Measurements from ENCODE around the gene FBXO42.
"Not testable (repeated sequence)": the region's sequence is repeated elsewhere in the genome, so short reads cannot be mapped to it uniquely, and the experiment has no call there.

The FBXO42 gene

DNA sequence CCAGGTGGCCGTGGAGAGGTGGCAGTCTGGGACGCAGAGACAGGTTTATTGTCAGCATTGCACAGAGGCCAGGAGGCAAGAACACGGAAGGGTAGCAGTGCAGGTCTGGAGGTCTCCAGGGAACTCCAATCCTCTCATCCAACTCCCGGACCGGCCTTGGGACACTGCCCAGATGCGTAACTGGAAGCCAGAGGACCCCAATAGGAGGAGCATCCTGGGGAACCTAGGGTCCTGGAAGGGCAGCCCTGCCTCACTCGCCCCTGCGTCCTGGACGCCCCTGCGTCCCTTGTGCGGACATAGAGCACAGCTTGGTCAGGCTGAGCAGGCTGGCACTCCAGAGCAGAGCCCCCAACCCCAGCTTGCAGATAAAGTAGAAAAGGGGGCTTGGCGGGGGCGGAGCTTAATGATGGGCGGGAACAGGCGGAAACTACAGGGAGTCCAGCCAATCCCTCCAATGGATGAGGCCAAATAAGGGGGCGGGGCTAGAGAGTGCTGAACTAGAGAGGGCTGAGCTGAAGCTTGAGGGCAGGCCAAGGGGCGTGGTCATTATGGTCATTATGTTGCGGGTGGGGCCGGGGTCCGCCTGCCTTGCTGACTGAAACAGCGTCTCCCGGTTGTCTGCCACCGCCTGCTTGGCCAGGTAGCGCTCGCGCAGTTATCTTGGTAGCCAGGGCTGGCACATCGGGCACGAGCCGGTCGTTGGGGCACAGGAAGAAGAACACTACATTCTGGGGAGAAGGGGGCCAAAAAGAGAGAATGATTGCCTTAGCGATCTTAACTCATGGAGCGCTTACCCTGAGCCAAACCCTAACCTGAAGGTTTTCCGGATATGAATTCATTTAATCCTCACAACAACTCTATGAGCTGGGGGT is 136.2 kb downstream of the FBXO42 start:
- peak; percentile 63 to 68 for DNase-seq

DNA sequence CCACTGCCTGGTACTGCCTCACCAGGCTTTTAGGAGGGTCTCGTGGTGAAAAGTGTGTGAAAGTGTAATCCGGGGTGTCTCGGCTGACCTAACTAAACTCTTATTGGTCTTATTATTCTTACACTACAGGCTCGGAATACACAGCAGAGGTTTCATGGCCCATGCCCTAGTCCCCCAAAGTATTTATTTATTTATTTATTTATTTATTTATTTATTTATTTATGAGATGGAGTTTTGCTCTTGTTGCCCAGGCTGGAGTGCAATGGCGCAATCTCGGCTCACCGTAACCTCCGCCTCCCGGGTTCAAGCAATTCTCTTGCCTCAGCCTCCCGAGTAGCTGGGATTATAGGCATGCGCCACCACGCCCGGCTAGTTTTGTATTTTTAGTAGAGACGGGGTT is 137.0 kb downstream of the FBXO42 start:
- not testable (repeated sequence) for DNase-seq

DNA sequence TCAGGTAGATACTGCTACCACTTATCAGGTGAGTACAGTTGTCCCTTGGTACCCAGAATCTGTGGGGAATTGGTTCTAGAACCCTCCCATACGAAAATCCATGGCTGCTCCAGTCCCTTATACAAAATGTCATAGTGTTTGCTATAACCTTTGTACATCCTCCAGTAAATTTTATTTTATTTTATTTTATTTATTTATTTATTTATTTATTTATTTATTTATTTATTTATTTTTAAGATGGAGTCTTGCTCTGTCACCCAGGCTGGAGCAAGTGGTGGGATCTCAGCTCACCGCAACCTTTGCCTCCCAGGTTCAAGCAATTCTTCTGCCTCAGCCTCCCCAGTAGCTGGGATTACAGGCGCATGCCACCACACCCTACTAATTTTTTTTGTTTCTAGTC is 138.7 kb downstream of the FBXO42 start:
- DNase-seq = not testable (repeated sequence)

DNA sequence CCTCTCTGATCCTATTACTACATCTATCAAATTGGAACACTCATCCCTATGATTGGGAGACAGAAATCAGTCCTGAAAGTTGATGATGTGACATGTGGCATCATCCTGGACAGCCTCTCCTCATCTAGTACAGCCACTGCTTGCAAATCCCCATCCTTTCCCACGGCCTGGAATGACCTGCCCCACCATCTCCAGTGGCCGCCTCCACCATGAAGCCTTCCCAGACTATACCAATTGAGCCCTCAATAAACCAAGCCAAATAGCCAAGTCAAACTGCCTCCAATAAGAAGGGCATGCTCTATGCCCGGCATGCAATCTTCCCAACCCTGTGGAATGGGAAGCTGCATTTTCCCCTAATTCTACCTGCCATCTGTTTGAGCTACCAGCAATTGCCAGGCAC is 139.3 kb downstream of the FBXO42 start:
- DNase-seq = no peak

DNA sequence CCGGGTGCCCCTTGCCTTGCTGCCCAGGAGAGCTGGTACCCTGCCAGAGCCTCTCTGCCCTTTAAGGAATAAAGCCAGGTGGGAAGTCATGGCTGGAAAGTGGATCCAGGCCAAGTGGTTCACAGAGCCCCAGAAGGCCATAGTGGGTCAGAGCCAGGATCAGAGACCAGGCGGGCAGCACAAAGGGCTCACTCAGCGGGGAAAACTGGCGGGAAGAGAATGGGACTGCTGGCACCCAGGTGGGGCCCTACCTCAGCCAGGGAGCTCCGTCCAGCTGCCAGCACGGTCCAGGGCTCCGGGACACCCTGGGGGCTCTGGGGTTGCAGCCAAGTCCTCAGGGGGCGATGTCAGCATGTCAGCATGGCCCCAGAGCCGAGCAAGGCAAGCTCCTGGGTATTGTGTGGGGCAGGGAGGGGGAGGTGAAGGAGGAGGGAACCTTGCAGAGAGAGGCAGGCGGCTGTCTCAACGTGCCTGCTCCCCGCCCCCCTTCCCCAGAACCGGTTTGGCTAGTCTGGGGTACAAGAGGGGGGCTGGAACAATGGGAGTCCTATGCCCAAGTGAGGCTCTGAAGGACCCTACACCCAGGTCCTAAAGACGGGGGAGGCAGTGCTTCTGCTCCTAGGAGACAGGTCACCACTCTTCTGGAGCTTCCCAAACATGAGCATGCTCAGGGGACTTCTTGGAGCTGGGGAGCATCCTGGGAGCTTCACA is 139.9 kb downstream of the FBXO42 start, which contains the start of gene ARHGEF19:
Gene ARHGEF19, minus strand, starts transcription at position 402 of the 711 bp plus-strand sequence. CDS start 3,598 bp downstream, outside the sequence.
- peak; percentile 75 to 84 for DNase-seq

DNA sequence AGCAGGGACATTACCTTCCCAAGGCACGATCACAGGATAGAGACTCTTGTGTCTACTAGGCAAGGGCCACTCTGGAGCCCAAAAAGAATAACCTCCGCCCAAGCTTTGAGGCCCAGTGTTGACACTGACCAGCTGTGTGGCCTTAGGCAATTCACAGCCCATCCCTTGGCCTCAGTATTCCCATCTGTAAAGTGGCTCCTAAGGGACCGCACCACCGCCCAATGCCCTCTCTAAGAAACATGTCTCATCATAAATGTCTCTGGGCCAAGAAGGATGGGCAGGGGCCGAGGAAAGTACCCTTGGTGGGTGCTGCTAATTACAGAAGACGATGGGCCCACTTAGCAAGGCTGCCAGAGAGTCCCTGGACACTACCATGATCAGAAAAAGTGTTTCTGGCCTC is 140.5 kb downstream of the FBXO42 start:
- no peak for DNase-seq

DNA sequence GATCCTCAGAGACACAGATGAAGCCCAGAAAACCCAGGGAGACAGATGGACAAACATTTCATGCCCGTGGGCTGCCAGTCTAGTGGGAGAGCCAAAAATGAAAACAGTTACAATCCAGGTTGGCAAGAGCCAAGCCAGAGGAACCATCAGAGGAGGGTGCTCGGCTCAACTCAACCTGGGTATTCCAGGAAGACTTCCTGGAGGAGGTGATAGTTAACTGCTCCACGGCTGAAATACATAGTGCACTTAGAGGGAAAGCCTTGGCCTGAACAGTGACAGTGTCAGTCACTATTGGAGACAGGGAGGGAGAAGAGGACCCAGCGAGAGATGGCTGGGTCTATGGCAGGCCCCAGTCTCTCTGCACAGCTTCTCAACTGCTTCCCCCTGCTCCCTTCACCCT is 141.7 kb downstream of the FBXO42 start:
- no peak for DNase-seq

DNA sequence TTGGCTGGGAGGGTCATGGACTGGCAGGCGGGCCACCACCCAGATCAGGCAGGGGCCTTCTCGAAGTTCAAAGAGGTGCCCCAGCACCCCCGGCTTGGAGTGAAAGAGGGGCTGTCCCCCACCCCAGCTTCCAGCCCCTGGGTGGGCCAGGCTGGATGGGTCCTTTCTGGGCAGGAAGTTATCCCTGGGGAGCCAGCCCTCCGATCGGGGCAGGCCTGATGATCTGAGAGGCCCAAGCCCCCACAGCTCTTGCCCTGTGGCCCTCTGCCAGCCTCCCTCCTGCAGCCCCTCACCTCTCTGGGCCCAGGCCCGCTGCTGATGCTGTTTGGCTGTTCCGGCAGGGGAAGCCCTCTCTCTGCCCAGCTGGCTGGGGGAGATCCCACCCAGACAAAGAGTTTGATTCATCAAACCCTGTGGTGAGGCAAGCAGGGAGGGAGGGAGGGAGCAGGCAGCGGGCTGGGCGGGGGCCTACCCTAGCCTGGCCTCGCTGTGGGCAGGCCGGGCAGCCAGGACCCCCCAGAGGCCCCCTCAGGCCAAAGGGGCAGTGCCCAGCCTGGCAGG is 142.4 kb downstream of the FBXO42 start:
- DNase-seq = no peak

DNA sequence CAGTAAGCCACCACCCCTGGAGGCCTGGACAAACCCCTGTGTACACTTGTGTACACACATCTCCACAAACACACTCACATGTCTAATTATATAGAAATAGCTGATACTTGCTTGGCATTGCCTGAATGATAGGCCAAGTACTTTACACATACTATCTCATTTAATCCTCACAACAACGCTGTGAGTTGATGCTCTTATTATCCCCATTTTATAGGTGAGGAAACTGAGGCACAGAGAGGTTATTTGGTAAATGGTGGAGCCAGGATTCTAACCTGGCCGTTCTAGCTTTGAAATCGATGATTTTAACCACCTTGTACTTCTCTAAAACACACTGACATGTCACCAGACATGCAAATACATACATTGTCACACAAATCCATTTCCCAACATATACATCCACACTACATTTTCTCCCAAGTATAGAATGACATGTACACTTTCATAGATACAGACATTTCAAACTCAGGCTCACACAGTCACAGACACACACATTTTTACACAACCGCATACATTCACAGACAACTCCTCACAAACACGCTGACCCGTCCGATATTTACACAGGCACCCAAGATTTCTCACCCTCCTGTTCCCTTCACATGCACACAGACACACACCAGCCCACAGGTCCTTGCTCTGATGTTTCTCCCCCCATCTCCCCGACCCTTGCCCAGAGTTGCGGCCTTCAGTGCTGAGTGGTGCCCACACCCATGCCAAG is 143.0 kb downstream of the FBXO42 start:
- no peak for DNase-seq

DNA sequence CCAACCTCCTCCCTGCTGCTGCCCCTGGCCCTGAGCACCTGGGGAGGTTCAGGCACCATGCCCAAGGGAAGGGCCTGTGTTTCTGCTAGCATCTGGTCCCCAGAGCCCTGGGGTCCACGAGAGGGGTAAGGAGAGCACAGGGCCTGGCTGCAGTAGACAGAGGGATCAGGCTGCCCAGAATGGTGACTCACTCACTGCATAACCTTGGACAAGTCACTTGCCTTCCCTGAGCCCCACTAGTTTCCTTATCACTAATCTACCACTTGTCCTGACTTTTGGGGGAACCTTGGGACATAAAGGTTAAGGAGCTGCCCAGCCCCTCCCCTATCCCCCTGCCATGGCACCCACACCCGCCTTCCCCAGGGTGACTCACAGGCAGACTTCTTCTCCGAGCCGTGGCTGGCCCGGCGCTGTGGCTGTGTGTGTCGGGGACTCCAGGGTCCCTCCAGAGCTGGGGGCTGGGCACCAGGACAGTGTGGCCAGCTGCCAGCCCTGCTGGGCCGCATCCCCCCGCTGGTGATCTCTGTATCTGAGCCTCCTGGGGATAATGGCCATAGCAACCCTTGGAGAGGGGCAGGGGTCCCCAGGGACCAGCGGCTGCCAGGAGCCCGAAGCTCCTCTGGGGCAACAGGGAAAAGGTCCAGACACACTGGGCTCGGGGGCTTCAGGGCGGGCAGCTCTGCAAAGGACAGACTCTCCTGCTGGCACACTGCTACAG is 143.9 kb downstream of the FBXO42 start:
- no peak for DNase-seq

DNA sequence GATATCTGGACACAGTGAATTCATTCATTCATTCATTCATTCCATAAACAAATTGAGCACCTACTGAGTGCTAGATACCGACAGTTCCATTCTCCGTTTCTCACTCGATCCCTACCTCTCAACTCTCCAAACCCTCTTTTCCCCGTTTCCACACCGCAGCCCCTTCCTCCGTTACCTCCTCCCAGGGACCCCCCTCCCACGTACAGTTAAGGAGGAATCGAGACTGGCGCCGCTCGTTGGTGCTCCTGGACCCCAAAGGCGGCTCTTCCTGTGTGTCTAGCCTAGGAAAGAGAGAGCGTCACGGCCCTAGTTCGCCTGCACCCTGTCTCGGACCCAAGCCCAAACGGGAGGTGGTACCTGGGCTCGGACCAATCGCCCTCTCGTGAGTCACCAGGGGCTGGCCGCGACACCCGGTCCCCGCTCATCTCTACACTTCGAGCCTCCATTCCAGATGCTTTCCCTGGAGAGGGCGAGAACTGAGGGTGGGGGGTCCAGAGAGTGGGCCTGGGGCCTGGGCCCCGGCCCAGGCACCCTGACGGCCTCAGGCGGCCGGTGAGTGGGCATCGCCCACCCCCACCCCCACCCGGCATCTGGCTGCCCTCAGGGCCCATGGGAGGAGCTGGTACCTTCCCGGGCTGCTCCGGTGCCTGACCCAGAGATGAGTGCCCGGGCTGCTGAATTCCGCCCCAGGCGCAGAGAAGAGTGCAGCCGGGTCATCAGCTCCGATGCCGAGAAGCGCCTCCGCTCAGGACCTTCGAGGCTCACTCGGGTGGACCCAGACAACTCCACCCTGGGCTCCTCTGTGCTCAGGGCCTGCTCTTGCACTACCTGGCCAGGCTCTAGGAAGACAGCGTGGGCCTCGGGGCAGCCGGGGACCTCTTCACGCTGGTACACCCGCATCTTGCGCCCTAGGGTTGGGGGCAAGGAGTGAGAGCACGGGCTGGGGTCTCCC is 144.7 kb downstream of the FBXO42 start:
- DNase-seq = no peak

DNA sequence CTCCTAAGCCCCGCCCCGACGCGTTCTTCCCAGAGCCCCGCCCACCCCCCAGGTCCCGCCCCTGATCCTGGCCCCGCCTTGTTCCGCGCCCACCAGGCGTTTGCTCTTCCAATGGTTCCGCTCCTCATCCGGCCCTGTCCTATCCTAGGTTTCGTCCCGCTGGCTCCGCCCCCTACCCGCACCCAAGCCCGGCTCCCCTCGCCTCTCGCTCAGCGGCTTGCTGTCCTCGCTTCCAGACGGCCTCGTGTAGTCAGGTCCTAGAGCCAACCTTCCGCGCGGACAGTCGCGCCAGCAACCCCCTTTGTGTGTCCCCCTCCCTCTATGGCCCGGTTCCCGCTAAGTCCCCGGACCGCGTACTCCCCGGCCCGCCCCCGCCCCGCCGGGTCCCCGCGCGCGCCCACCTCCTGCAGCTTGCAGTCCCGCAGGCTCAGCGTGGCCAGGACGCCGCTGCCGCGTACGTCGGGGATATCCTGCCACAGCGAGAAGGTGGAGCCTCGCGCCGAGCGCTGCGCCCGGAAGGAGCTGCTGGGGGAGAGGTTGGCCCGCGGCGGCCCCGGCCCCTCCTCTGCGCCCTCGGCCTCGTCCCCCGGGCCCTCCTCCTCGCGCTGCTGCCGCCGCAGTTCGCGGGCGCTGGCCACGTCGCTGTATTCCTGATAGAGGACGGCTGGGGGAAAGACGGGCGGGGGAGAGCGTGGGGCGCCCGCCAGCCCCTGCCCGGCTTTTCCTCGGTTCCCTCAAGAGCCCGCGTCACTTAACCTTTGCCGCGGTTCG is 145.5 kb downstream of the FBXO42 start:
- peak; percentile 95 to 99 for DNase-seq

DNA sequence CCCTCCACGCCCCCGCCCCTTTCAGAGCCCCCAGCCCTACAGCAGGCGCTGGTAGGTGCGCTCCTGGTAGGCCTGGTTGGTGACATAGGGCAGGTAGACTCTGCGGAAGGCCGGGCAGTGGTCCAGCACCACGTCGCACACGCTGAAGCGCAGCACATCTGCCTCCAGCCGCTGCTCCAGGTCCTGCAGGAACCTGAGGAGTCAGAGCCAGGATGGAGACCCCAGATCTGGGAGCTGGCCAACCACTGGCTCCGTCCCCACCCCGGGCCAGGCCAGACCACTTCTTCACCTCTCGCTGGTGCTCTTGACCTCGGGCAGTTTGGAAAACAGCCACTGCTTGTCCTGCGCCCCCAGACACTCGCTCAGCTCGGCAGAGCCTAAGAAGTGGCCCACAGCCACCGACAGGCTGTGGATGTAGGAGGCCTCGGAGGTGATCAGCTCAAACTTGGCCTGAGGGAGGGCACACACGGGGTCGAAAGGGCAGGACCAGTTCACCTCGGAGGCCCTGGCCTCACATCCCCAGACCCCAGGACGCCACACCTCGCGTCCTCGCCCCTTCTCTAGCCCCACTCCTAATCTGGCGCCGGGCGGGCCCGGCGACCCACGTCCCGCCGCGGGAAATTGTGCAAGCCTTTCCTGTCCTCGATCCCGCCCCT is 146.3 kb downstream of the FBXO42 start:
- no peak for DNase-seq

DNA sequence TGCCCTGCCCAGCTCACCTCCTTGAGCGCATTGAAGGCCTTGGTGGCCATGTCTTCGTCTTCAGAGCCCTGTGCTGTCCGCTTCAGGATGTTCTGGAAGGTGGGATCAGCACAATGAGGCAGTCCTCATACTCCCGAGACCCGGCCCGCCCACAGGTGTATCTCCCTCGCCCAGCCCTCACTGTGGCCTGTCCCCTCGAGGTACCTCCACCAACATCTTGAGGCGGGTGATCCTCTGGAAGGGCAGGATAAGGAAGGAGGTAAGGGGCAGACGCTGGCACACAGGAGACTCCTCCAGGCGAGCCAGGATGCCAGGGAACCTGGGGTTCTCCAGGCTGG is 147.0 kb downstream of the FBXO42 start:
- DNase-seq = no peak

DNA sequence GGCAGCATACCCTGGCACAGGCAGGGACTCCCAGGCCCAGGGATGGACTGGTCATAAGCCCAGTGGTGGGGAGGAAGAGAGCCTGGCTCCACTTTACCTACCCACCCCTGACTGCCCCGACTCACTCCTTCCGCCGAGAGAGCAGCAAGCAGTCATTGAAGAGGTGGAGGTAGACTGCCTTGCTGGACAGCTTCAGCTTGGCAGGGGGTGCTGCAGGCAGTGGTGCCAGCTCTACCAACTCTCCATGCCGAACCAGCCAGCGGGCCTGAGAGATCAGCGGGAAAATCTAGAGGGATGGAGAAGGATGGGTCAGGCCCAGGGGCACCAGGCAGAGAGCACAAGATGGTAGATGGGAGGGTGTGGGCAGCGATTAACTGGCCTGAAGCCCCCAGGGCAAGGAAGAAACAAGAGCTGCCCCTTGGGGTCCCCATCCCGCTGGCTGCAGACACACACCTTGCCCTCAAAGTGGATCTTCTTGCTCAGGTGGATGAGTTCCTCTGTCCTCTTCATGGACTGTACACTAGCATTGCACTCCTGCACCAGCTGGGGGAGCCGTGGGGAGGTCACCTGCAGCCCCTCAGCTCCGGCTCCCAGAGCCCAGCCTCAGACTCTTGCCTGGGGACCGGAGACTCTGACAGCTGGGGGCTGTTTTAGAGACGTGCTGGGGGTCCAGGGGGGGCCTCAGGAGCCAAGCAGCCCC is 147.5 kb downstream of the FBXO42 start:
- peak; percentile 16 to 17 for DNase-seq

DNA sequence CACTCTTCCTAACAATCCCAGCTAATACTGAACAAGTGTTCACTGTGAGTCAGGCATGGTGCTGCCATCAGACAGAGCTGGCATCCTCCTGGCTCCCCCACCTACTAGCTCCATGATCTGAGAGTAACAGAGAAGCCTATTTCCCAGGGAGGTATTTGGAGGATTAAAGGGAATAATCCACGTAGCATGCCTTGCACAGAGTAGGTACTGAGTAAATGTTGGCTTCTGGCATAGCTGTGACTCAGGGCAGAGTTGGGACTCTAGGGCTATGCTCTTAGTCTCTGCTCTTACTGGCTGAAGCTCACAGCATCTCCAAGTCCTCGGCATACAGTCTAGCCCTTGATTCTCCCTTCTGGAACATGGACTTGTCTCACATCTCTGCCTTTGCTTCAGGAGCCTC is 148.1 kb downstream of the FBXO42 start:
- DNase-seq = no peak

DNA sequence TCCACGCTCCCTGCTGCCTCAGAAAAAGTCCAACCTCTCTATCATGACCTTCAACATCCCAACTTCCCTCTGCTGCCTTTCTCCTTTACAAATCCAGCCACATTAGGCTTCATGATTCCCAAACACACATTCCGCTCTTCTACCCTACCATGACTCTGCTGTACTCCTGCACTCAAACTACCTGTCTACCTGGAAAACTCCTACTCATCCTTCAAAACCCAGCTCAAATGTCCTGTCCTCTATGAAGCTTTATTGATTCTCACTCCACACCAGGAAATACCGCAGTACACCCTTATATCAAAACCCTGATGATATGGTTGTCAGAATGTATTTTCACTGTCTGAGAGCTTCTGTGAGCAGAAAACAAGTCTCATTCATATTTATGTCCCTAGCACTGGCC is 148.7 kb downstream of the FBXO42 start:
- DNase-seq = no peak

DNA sequence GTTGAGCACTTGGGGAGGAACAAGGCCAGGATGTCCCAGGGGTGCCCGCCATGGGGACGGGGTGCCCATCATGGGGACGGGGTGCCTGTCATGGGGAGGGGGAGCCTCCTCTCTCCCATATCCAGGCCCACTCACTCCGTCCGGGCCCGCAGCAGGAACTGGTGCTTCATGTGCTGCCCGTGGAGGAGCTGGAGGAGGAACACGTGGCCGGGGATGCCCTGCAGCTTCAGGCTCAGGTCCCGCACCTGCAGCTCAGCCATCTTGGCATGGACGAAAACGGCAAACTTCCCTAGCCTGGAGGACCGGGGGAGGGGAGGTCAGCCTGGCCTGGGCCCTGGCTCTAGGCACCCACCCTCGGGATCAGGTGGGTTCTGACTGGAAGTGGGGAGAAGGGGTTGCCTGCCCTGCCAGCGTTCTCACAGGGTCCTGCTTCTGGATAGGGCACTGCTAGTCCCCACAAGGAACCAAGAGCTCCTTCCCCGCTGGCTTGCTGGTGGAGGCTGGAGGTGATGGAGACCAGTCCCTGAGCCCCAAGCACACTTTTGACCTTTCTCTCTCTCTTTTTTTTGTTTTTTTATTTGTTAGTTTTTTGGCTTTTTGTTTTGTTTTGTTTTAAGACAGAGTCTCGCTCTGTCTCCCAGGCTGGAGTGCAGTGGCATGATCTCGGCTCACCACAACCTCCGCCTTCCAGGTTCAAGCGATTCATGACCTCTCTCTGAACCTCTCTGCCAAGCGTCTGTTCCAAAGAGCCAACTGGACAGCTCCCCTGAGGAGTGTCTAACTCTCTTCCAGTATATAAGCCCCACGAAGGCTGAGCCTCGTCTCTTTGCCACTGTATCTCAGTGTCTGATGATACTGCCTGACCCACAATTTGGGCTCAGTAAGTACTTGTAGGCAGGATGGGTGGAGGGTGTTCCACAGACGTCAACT is 149.7 kb downstream of the FBXO42 start:
- no peak for DNase-seq
